ENCODE results near the gene ACSS1. TPM values are rescaled to one million over a fixed set of nuclear protein-coding genes. Genes with fewer than 3 reads are reported as not detected.
A peak's percentile ranks its signal among the peaks of the same experiment; 100 is the strongest.

ACSS1 gene
- total RNA-seq, 4 donors from 2014 or later, result 5.8 to 23.5 (median 11.1) TPM

- intact Hi-C loops (cut with DNase I), result loop anchor here (5.0 to 10.0 kb wide), 2 partner anchors 181 to 398 kb away; partner anchors contain the start of gene ABHD12
- 65 to 66% methylated on average over 8 to 9 of the region's 9 CpGs for WGBS, 2 donors
- Histone ChIP-seq H3K27me3 (no peaks in the 10 kb centered on the region), H3K27ac (no peak overlapping the region), H3K36me3 (no peaks in the 10 kb centered on the region), H3K9me3 (no peaks in the 10 kb centered on the region), H3K4me1 (peaks cover 13 to 87% (median 32%) of the 10 kb centered on the region in 3 donors), H3K4me3 (no peak overlapping the region)
- no peak for DNase-seq
- TF ChIP-seq CTCF (IDR thresholded peaks at IDR 0.05) (no peak), POLR2A (IDR thresholded peaks at IDR 0.05) (no peak)
Observed at GRCh38 chr20:24996449-24997377, 61.2 kb downstream of the ACSS1 start.

- Histone ChIP-seq H3K4me1 (peaks cover 13 to 93% (median 37%) of the 10 kb centered on the region in 3 donors), H3K27me3 (no peaks in the 10 kb centered on the region), H3K36me3 (no peaks in the 10 kb centered on the region), H3K4me3 (no peak overlapping the region), H3K9me3 (no peaks in the 10 kb centered on the region), H3K27ac (no peak overlapping the region)
- TF ChIP-seq CTCF (IDR thresholded peaks at IDR 0.05), result no peak
- TF ChIP-seq POLR2A (IDR thresholded peaks at IDR 0.05), result no peak
- DNase-seq, result no peak
- intact Hi-C loops (cut with DNase I), result loop anchor here (2.0 to 10.0 kb wide), 3 partner anchors 69 to 399 kb away; partner anchors contain the start of gene ABHD12
- WGBS, 2 donors, result 65 to 72% methylated on average over 9 of the region's 9 CpGs
Observed at GRCh38 chr20:24995741-24996448, 62.0 kb downstream of the ACSS1 start.

GRCh38 chr20:24994470-24995368 is 63.2 kb downstream of the ACSS1 start:
- no peaks in the 10 kb centered on the region for H3K27me3 ChIP-seq
- intact Hi-C loops (cut with DNase I), result loop anchor here (2.0 to 10.0 kb wide), 3 partner anchors 70 to 400 kb away; partner anchors contain the start of gene ABHD12
- H3K9me3 ChIP-seq, result no peaks in the 10 kb centered on the region
- peak overlapping the region in 1 of 4 donors; percentile 37 for H3K27ac ChIP-seq
- 43 to 46% methylated on average over 11 to 17 of the region's 20 CpGs for WGBS, 2 donors
- no peak for TF ChIP-seq POLR2A (IDR thresholded peaks at IDR 0.05)
- peak; percentile 78 to 97 (median 93) for TF ChIP-seq CTCF (IDR thresholded peaks at IDR 0.05)
- no peaks in the 10 kb centered on the region for H3K36me3 ChIP-seq
- H3K4me3 ChIP-seq, result peak overlapping the region in 2 of 4 donors; percentile 18 to 52
- no peak for DNase-seq
- peaks cover 9 to 85% (median 30%) of the 10 kb centered on the region in 3 donors for H3K4me1 ChIP-seq

- no peaks in the 10 kb centered on the region for H3K9me3 ChIP-seq
- intact Hi-C loops (cut with DNase I), result loop anchor here (2.0 to 10.0 kb wide), 2 partner anchors 71 to 401 kb away; partner anchors contain the start of gene ABHD12
- no peaks in the 10 kb centered on the region for H3K36me3 ChIP-seq
- TF ChIP-seq CTCF (IDR thresholded peaks at IDR 0.05) (no peak), POLR2A (IDR thresholded peaks at IDR 0.05) (no peak)
- no peak for DNase-seq
- no peaks in the 10 kb centered on the region for H3K27me3 ChIP-seq
- H3K4me3 ChIP-seq, result no peak overlapping the region
- 67 to 89% methylated on average over 1 of the region's 1 CpG for WGBS, 2 donors
- peak overlapping the region in 1 of 4 donors; percentile 95 for H3K27ac ChIP-seq
- peaks cover 5 to 79% (median 27%) of the 10 kb centered on the region in 3 donors for H3K4me1 ChIP-seq
Observed at GRCh38 chr20:24994186-24994465, 63.8 kb downstream of the ACSS1 start.
